A549 (cell line): ENCODE data around the gene MPP2. TPM values are rescaled to one million over a fixed set of nuclear protein-coding genes. Genes with fewer than 3 reads are reported as not detected.

Source experiments
- ATAC-seq, 2 experiments: fragments of 200-7000 bp in 1 of 2; fragments of >200 bp in 1 of 2; cut with Nextera tagmentation in 1 of 2; cut with Tn5 transposase in 1 of 2; 3 replicates each; pipeline versions ENCODE4 v1.8.0 to v1.9.1; 2018 to 2020; ENCODE audit warnings: mild to moderate bottlenecking in 1 of 2, moderate library complexity in 1 of 2
- CTCF ChIA-PET: fragments of 300-600 bp; sonication (Branson Sonifier 250); formaldehyde crosslinking; extraction: SDS; loops from one replicate; lab custom pipeline; 2021; ENCODE audit warnings: antibody characterized with exemption, inconsistent platforms; lab: Yijun Ruan, JAX
- POLR2A ChIA-PET: fragments of 350-600 bp; formaldehyde crosslinking; extraction: SDS; loops from one replicate; lab custom pipeline; 2021; ENCODE audit warnings: antibody characterized with exemption, inconsistent platforms; lab: Yijun Ruan, JAX
- DNase-seq, 2 experiments: peaks; one replicate each; pipeline versions ENCODE4 v3.0.0 to v3.0.0-alpha.2; 2011 to 2016; ENCODE audit warnings: low read depth in 1 of 2, low spot score in 1 of 2
- FAIRE-seq: peaks from 2 replicates; lab custom pipeline; 2011; peaks lifted over from hg19 to GRCh38; lab: Jason Lieb, UNC
- H3K27ac ChIP-seq, 2 experiments: fragments of >200 bp; sonication (Bioruptor Twin); formaldehyde crosslinking; 3 replicates each; pipeline ENCODE4 v1.5.1; 2016 to 2017
- H3K4me1 ChIP-seq: fragments of >200 bp; sonication (Bioruptor Twin); formaldehyde crosslinking; 3 replicates; pipeline ENCODE4 v1.6.1; 2016
- H3K4me2 ChIP-seq: fragments of >200 bp; sonication (Bioruptor Twin); formaldehyde crosslinking; 3 replicates; pipeline ENCODE4 v1.6.1; 2016
- H3K4me3 ChIP-seq: fragments of >200 bp; sonication (Bioruptor Twin); formaldehyde crosslinking; 3 replicates; pipeline ENCODE4 v1.5.1; 2016
- H3K9me3 ChIP-seq: fragments of >200 bp; sonication (Bioruptor Twin); formaldehyde crosslinking; 3 replicates; pipeline ENCODE4 v1.6.1; 2016
- CBX2 ChIP-seq: fragments of 200-600 bp; sonication (generic); IDR thresholded peaks from 2 replicates; pipeline ENCODE4 v1.6.1; 2016; ENCODE audit warnings: low read depth, mild to moderate bottlenecking, borderline replicate concordance
- CEBPB ChIP-seq, 2 experiments: fragments of >200 bp in 1 of 2; sonication (Bioruptor Twin) in 1 of 2; formaldehyde crosslinking in 1 of 2; IDR thresholded peaks; 2 replicates each; pipeline ENCODE4 v1.6.1; 2012 to 2016
- CTCF ChIP-seq: fragments of >200 bp; sonication (Bioruptor Twin); formaldehyde crosslinking; IDR thresholded peaks from 3 replicates; pipeline ENCODE4 v1.5.1; 2016
- ESRRA ChIP-seq: fragments of 150-350 bp; IDR thresholded peaks from 2 replicates; pipeline ENCODE4 v1.6.1; 2014; ENCODE audit warnings: mild to moderate bottlenecking, low read length, borderline replicate concordance
- FOSB ChIP-seq: fragments of 250-450 bp; sonication (Bioruptor Pico); IDR thresholded peaks from 2 replicates; pipeline ENCODE4 v1.5.0; 2020; ENCODE audit warnings: mild to moderate bottlenecking, moderate library complexity
- GATA3 ChIP-seq: IDR thresholded peaks from 2 replicates; pipeline ENCODE4 v1.6.1; 2012; ENCODE audit warnings: borderline replicate concordance
- HES2 ChIP-seq: fragments of >200 bp; sonication (Bioruptor Twin); formaldehyde crosslinking; IDR thresholded peaks from 2 replicates; pipeline ENCODE4 v1.6.1; 2016
- HEYL ChIP-seq: fragments of 250-450 bp; sonication (Bioruptor Pico); IDR thresholded peaks from 2 replicates; pipeline ENCODE4 v1.8.0; 2021; ENCODE audit warnings: mild to moderate bottlenecking, moderate library complexity
- HOXA7 ChIP-seq: fragments of 250-450 bp; sonication (Bioruptor Pico); IDR thresholded peaks from 2 replicates; pipeline ENCODE4 v1.5.0; 2020; ENCODE audit warnings: mild to moderate bottlenecking, moderate library complexity
- HOXB13 ChIP-seq: fragments of 250-450 bp; sonication (Bioruptor Pico); IDR thresholded peaks from 2 replicates; pipeline ENCODE4 v1.5.0; 2020; ENCODE audit warnings: low read depth, mild to moderate bottlenecking, moderate library complexity
- HOXB5 ChIP-seq: fragments of 250-450 bp; sonication (Bioruptor Pico); IDR thresholded peaks from 2 replicates; pipeline ENCODE4 v1.5.0; 2020; ENCODE audit warnings: mild to moderate bottlenecking, moderate library complexity
- JUN ChIP-seq, 2 experiments: fragments of >200 bp; sonication (Bioruptor Twin); formaldehyde crosslinking; IDR thresholded peaks; 2 replicates in 1 of 2; 3 replicates in 1 of 2; pipeline ENCODE4 v1.6.1; 2016 to 2017
- KDM5A ChIP-seq: fragments of 200-600 bp; sonication (generic); IDR thresholded peaks from 2 replicates; pipeline ENCODE4 v1.6.1; 2016; ENCODE audit warnings: antibody characterized with exemption, mild to moderate bottlenecking
- MAFK ChIP-seq: fragments of 450-650 bp; IDR thresholded peaks from 2 replicates; pipeline ENCODE4 v1.6.1; 2014; ENCODE audit not compliant: partially characterized antibody
- MAX ChIP-seq: IDR thresholded peaks from 2 replicates; pipeline ENCODE4 v1.6.1; 2012
- MAZ ChIP-seq: fragments of 150-350 bp; IDR thresholded peaks from 2 replicates; pipeline ENCODE4 v1.6.1; 2014; ENCODE audit warnings: antibody characterized with exemption, low read depth, low read length, borderline replicate concordance
- NFE2L2 ChIP-seq: fragments of 150-350 bp; conservative IDR thresholded peaks from 2 replicates; pipeline ENCODE4 v1.6.1; 2014; ENCODE audit warnings: low read length
- NPAS2 ChIP-seq: fragments of 250-450 bp; sonication (Bioruptor Pico); IDR thresholded peaks from 2 replicates; pipeline ENCODE4 v1.8.0; 2022; ENCODE audit warnings: mild to moderate bottlenecking, moderate library complexity, borderline replicate concordance
- NR3C1 ChIP-seq: fragments of >200 bp; sonication (Bioruptor Twin); formaldehyde crosslinking; IDR thresholded peaks from 3 replicates; pipeline ENCODE4 v1.6.1; 2017
- POLR2A ChIP-seq: IDR thresholded peaks from 2 replicates; pipeline ENCODE4 v1.6.1; 2012; ENCODE audit warnings: mild to moderate bottlenecking, low read length
- POLR2AphosphoS2 ChIP-seq: conservative IDR thresholded peaks from 2 replicates; pipeline ENCODE4 v1.6.1; 2012; ENCODE audit warnings: low read length, improper control_type of control experiment, inconsistent platforms
- RAD21 ChIP-seq, 2 experiments: fragments of >200 bp in 1 of 2; sonication (Bioruptor Twin) in 1 of 2; formaldehyde crosslinking in 1 of 2; IDR thresholded peaks in 1 of 2; conservative IDR thresholded peaks in 1 of 2; 2 replicates in 1 of 2; 3 replicates in 1 of 2; pipeline ENCODE4 v1.6.1; 2012 to 2018; ENCODE audit warnings: inconsistent platforms in 1 of 2
- RNF2 ChIP-seq: fragments of 200-600 bp; sonication (generic); IDR thresholded peaks from 2 replicates; pipeline ENCODE4 v1.6.1; 2016; ENCODE audit warnings: low read depth, mild to moderate bottlenecking, antibody characterized with exemption, moderate library complexity, borderline replicate concordance
- SMC3 ChIP-seq: fragments of >200 bp; sonication (Bioruptor Twin); formaldehyde crosslinking; IDR thresholded peaks from 3 replicates; pipeline ENCODE4 v1.6.1; 2018; ENCODE audit warnings: inconsistent platforms
- TFCP2L1 ChIP-seq: fragments of 250-450 bp; sonication (Bioruptor Pico); IDR thresholded peaks from 2 replicates; pipeline ENCODE4 v1.5.0; 2021; ENCODE audit warnings: mild to moderate bottlenecking
- WGBS: methylation state at CpG from one replicate; pipeline ENCODE4 v1.1.6; 2017; ENCODE audit errors: missing lambda C conversion rate; 5-methylcytosine and 5-hydroxymethylcytosine counted together
- polyA plus RNA-seq, 4 experiments: library from polyadenylated mRNA; depleted of rRNA in 3 of 4; stranded (reverse); fragments of >200 nt; fragmentation: RNase III in 1 of 4; extraction: RNeasy Plus Mini Kit Qiagen cat#74134 plus additional on column Dnase treatment in 1 of 4; gene quantifications; 2 replicates in 3 of 4; 3 replicates in 1 of 4; pipeline ENCODE4 v1.2.3, GENCODE V29; 2011 to 2017
- TF ChIP-seq, protein P1 (sequence below): fragments of >200 bp; sonication (Bioruptor Twin); formaldehyde crosslinking; IDR thresholded peaks from 3 replicates; pipeline ENCODE4 v1.6.1; 2016

Gene MPP2
- polyA plus RNA-seq, 2 of the 4 experiments (the other 2 are of a cell fraction): 3.8 to 4.2 TPM

DNA sequence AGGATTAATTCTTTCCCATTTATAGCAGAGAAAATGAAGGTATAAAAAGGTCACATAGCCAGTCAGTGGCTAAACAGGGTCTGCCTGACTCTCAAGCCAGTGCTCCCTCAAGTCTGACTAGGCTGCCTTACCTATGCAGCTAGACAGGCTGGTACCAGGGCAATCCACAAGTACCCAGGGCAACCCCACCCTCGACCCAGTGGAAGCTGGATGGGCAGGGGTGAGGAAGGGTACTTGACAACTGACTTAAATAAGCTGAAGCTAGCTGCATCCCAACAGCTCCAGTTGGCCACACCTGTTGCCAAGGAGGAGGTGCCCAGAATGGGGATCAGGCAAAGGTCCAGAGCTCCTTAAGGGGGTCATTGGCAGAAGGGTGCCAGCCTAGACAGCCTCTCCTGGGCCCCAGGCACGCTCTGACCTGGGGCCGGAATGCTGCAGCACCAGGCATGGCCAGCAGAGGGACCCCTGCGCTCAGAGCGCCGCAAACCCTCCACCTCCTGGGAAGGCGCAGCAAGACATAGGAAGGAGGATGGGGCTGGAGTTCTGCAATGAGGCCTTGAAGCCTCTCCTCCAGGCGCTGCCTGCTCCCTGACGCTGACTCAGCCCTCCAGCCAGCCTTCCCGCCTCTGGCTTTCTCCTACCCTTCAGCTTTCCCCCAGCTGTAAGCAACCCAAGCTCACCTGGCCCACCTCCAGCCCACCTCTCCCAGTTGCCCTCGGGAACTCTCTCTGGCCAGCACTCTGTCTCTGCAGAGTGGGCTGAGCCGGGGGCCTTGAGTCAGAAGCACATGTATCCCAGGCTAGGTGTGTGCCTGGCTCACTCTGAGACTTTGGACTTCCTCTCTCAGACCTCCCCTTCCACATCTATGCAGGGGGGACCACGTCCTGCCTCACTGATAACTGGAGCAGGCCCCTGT is 28.8 kb downstream of the MPP2 start (continued):
- no peak for TF ChIP-seq NPAS2 (CRISPR knock-in tag)
- no peak for TF ChIP-seq RNF2
- TF ChIP-seq HOXB13 (CRISPR knock-in tag): no peak
- TF ChIP-seq POLR2AphosphoS2: no peak
- TF ChIP-seq MAZ: no peak
- TF ChIP-seq MAX: peak; percentile 69
- peak; percentile 85 to 88 for TF ChIP-seq RAD21 (conservative IDR thresholded peaks at IDR 0.05 in 1 of 2, IDR thresholded peaks at IDR 0.05 in 1 of 2)
- no peak for TF ChIP-seq HEYL (CRISPR knock-in tag)
- TF ChIP-seq, protein P1, sequence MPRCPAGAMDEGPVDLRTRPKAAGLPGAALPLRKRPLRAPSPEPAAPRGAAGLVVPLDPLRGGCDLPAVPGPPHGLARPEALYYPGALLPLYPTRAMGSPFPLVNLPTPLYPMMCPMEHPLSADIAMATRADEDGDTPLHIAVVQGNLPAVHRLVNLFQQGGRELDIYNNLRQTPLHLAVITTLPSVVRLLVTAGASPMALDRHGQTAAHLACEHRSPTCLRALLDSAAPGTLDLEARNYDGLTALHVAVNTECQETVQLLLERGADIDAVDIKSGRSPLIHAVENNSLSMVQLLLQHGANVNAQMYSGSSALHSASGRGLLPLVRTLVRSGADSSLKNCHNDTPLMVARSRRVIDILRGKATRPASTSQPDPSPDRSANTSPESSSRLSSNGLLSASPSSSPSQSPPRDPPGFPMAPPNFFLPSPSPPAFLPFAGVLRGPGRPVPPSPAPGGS: no peak
- TF ChIP-seq MAFK: peak; percentile 85
- TF ChIP-seq CBX2: no peak
- TF ChIP-seq GATA3: no peak
- peak; percentile 85 for TF ChIP-seq SMC3
- peak; percentile 96 for TF ChIP-seq CTCF
- TF ChIP-seq HES2: no peak
- no peak for TF ChIP-seq ESRRA
- TF ChIP-seq FOSB: no peak
- TF ChIP-seq TFCP2L1 (CRISPR knock-in tag): peak; percentile 64; the same call in 1 of the 2 replicates
- no peak for TF ChIP-seq HOXA7
- no peak for TF ChIP-seq CEBPB (IDR thresholded peaks at IDR 0.05)
- TF ChIP-seq JUN (IDR thresholded peaks at IDR 0.05): no peak

- TF ChIP-seq MAX (no peak), HOXB5 (CRISPR knock-in tag) (no peak), POLR2A (no peak), NFE2L2 (no peak), KDM5A (no peak), NR3C1 (no peak)
- Histone ChIP-seq H3K4me2 (no peak overlapping the region), H3K4me1 (peaks cover 5% of the 10 kb centered on the region), H3K4me3 (no peak overlapping the region), H3K9me3 (no peaks in the 10 kb centered on the region), H3K27ac (no peak overlapping the region)
- ChIA-PET POLR2A (interaction anchor here (0.6 to 1.0 kb wide), 3 partner anchors 11 to 192 kb away, joined by 3 read pairs; no protein-coding TSS in a partner anchor), CTCF (interaction anchor here (0.5 to 9.7 kb wide), 56 partner anchors 7 to 758 kb away, joined by 3 to 412 read pairs (median 5); partner anchors contain the start of genes CD300LG, CFAP97D1, MPP2 and NAGS)
- ATAC-seq (no peak), DNase-seq (no peak), FAIRE-seq (no peak)
- WGBS: 86% methylated on average over 10 of the region's 10 CpGs
These were observed 29.7 kb downstream of the MPP2 start for GRCh38 chr17:43877451-43878155.
